Calu3 (cell line): ENCODE results near the gene MICALL2. TPM values are rescaled to one million over a fixed set of nuclear protein-coding genes. Genes with fewer than 3 reads are reported as not detected.

ENCODE experiments used
- BruUV-seq: library from RNA; stranded (reverse); fragments of 400-500 nt; replicated peaks from 2 replicates; lab custom pipeline; 2021; lab: Mats Ljungman, UMichigan
- CTCF ChIA-PET: fragments of 300-600 bp; sonication (Branson Sonifier 250); formaldehyde crosslinking; loops from one replicate; lab custom pipeline; 2022; ENCODE audit warnings: antibody characterized with exemption; lab: Charles Lee
- DNase-seq: peaks from one replicate; pipeline ENCODE4 v3.0.0; 2022
- H3K27ac Mint-ChIP-seq: one replicate; pipeline ENCODE4 v1.8.0; 2022; ENCODE audit warnings: mixed read lengths; ENCODE audit not compliant: unreplicated experiment
- H3K27me3 Mint-ChIP-seq: one replicate; pipeline ENCODE4 v1.8.0; 2022; ENCODE audit warnings: mixed read lengths; ENCODE audit not compliant: unreplicated experiment
- H3K36me3 Mint-ChIP-seq: one replicate; pipeline ENCODE4 v1.8.0; 2022; ENCODE audit warnings: mild to moderate bottlenecking, moderate library complexity, mixed read lengths; ENCODE audit not compliant: insufficient read depth, unreplicated experiment
- H3K4me1 Mint-ChIP-seq: one replicate; pipeline ENCODE4 v1.8.0; 2022; ENCODE audit warnings: mild to moderate bottlenecking, low read depth, mixed read lengths; ENCODE audit not compliant: unreplicated experiment
- H3K4me3 Mint-ChIP-seq: one replicate; pipeline ENCODE4 v1.8.0; 2022; ENCODE audit warnings: mild to moderate bottlenecking, low read depth, moderate library complexity, mixed read lengths; ENCODE audit not compliant: unreplicated experiment
- H3K9me3 Mint-ChIP-seq: one replicate; pipeline ENCODE4 v1.8.0; 2022; ENCODE audit warnings: low read depth, mixed read lengths; ENCODE audit not compliant: unreplicated experiment
- intact Hi-C: fragments of 100-400 bp; cut with micrococcal nuclease; formaldehyde crosslinking; loops from one replicate; pipeline ENCODE4 v1.10.0; 2022; ENCODE audit not compliant: unreplicated experiment
- total RNA-seq: library from RNA; stranded (reverse); gene quantifications from 2 replicates; pipeline ENCODE4 v1.2.3, GENCODE V29; 2022
- TF ChIP-seq, protein P1 (sequence below): fragments of 200-600 bp; IDR thresholded peaks from one replicate; pipeline ENCODE4 v1.8.0; 2022; ENCODE audit warnings: antibody characterized with exemption; ENCODE audit not compliant: unreplicated experiment

MICALL2 gene
- total RNA-seq, 1 experiment from 2014 or later, result 162 TPM

DNA sequence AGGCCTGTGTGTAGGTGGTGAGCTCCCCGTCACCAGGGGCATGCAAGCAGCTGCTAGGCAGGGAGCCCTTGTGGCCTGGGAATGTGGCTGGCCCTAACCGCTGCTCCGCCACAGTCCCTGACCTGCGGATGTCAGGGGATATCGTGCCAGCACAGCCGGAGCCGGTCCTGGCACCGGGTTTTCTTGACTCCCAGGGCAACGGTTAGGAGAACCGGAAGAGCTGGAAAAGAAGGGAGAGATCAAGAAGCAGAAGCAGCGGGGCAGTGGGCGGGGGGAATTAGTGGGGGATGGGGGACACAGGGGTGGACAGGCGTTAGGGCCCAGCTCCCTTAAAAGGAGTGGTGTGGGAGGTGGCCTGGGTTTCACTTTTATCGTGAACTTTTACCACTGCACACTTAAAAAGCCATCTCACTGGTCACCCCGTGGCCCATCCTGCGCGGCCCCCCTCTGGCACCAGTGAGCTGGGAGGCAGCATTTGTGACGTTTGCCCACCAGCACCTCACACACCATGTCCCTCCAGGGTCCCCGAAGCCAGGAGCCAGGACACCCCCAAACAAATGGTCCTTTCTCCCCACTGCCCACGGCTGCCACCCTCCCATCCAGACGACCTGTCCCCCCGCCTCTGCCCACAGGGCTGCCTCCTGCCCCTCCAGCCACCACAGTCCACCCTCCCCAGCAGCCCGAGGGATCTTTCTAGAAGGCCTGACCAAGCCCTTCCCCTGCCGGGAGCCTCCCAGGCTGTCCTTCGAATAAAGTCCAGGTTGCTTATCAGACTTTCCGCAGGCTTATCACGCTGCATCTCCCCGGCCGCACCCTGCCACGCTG, 1.8 kb upstream of the MICALL2 start:
- Mint-ChIP-seq H3K9me3 (no peaks in the 10 kb centered on the region), H3K36me3 (peaks cover 67% of the 10 kb centered on the region), H3K27me3 (no peaks in the 10 kb centered on the region), H3K4me3 (peak overlapping the region; percentile 0), H3K27ac (peak overlapping the region; percentile 7), H3K4me1 (peaks cover 46% of the 10 kb centered on the region)
- TF ChIP-seq, protein P1, sequence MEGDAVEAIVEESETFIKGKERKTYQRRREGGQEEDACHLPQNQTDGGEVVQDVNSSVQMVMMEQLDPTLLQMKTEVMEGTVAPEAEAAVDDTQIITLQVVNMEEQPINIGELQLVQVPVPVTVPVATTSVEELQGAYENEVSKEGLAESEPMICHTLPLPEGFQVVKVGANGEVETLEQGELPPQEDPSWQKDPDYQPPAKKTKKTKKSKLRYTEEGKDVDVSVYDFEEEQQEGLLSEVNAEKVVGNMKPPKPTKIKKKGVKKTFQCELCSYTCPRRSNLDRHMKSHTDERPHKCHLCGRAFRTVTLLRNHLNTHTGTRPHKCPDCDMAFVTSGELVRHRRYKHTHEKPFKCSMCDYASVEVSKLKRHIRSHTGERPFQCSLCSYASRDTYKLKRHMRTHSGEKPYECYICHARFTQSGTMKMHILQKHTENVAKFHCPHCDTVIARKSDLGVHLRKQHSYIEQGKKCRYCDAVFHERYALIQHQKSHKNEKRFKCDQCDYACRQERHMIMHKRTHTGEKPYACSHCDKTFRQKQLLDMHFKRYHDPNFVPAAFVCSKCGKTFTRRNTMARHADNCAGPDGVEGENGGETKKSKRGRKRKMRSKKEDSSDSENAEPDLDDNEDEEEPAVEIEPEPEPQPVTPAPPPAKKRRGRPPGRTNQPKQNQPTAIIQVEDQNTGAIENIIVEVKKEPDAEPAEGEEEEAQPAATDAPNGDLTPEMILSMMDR, result no peak
- intact Hi-C loops, result no loop called here
- BruUV-seq, result no TSS peak
- DNase-seq, result peak; percentile 69
- CTCF ChIA-PET, result interaction anchor here (0.7 to 1.9 kb wide), 4 partner anchors 13 to 29 kb away, joined by 3 to 11 read pairs (median 3); no protein-coding TSS in a partner anchor

DNA sequence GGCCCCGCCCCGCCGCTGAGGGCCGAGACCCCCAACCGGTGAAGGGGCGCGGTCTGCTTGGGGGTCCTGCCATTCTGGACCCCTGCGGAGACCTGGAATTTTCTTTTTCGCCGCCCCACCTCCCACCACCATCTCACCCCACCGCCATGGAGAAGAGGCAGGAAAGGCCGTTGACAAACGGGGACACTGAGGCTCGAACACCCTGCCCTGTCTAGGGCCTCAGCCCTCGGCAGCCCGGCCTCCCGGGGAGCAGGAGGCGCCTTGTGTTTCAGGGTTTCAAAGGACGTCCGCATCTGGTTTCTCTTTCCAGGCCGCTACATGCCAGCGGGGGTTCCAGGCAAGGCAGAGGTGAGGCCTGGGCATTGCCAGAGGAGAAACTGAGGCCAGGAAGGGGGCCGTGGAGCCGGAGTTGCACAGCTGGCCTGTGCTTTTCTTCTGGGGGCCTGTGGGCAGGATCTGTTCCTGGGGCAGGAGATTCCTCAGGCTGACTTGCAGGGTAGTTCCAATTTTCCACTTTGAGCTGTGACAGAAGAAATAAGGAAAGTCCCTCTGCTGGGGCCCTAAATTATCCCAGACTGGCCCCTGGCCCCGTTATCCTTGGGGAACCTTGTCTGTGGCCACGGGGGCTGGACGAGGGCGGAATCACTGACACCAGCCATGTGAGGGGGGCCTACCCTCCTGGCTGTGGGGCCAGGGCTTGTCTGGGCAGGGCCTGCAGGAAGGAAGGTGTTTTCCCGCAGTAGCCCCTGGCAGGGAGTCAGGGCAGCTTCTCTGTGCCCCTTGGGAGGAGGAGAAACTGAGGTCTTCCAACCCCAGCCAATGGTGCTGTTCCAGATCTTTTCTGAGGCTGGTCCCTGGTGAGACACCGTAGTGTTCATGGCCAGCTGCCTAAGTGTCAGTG, 900 bp upstream of the MICALL2 start:
- H3K27ac Mint-ChIP-seq, result peak overlapping the region; percentile 7
- peak; percentile 27 for DNase-seq
- no TSS peak for BruUV-seq
- CTCF ChIA-PET, result interaction anchor here (0.7 to 1.9 kb wide), 6 partner anchors 12 to 34 kb away, joined by 3 to 11 read pairs (median 3); no protein-coding TSS in a partner anchor
- no peaks in the 10 kb centered on the region for H3K9me3 Mint-ChIP-seq
- H3K36me3 Mint-ChIP-seq, result peaks cover 73% of the 10 kb centered on the region
- H3K27me3 Mint-ChIP-seq, result no peaks in the 10 kb centered on the region
- H3K4me3 Mint-ChIP-seq, result peak overlapping the region; percentile 83
- intact Hi-C loops, result no loop called here
- TF ChIP-seq, protein P1, result no peak
- H3K4me1 Mint-ChIP-seq, result peaks cover 55% of the 10 kb centered on the region

DNA sequence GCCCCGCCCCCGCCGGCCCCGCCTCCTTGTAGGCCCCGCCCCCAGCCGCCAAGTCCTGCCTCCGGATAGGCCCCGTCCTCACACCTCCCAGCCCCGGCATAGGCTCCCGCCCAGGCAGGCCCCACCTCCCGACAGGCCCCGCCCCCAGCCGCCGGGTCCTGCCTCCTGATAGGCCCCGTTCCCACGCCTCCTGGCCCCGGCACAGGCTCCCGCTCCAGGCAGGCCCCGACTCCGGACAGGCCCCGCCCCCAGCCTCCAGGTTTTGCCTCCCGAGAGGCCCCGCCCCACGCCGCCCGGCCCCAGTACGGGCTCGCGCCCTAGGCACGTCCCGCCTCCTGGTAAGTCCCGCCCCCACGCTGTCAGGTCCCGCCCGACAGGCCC, 232 bp upstream of the MICALL2 start:
- CTCF ChIA-PET, result interaction anchor here (0.7 to 1.1 kb wide), 3 partner anchors 11 to 35 kb away, joined by 3 to 8 read pairs (median 3); no protein-coding TSS in a partner anchor
- Mint-ChIP-seq H3K27ac (no peak overlapping the region), H3K9me3 (no peaks in the 10 kb centered on the region), H3K27me3 (no peaks in the 10 kb centered on the region), H3K4me3 (peak overlapping the region; percentile 83), H3K4me1 (peaks cover 56% of the 10 kb centered on the region), H3K36me3 (peaks cover 79% of the 10 kb centered on the region)
- TF ChIP-seq, protein P1, result no peak
- DNase-seq, result peak; percentile 100
- BruUV-seq, result no TSS peak
- intact Hi-C loops, result no loop called here

DNA sequence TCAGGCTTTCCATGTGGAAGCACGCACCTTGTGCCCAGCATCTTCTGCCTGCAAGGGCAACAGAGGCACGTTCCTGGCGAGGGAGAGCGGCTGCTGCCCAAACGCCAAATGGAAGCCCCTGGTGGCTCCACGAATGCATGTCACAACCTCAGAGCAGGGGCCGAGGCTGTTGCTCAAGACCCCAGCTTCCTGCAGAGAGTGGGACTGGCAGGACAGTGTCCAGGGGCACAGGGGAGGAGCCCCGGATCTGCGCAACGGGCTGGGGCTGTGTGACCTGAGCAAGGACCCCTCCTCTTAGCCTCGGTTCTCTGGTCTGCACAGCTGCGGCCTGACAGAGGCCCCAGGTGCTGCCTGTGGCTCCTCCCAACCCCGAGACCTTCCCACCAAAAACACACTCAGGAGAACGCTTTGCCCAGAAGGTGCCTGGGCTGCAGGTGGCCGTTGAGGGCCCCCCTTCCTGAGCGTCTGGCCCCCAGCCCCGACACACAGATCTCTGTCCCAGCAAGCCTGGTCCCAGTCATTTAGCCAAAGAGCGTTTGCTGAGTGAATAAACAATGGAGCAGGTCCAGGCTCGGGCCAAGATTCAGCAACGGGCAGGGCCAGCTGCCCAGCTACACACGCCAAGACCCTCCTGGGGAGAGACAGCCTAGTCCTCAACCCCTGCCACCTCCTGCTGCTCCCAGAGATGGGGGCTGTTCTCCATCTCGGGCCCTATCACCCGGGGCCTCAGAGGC, 1.2 kb downstream of the MICALL2 start:
- BruUV-seq, result no TSS peak
- CTCF ChIA-PET, result interaction anchor here (0.5 to 2.1 kb wide), 6 partner anchors 16 to 301 kb away, joined by 3 to 8 read pairs (median 4); no protein-coding TSS in a partner anchor
- Mint-ChIP-seq H3K36me3 (peaks cover 93% of the 10 kb centered on the region), H3K27me3 (no peaks in the 10 kb centered on the region), H3K4me1 (peaks cover 68% of the 10 kb centered on the region), H3K27ac (peak overlapping the region; percentile 15), H3K4me3 (peak overlapping the region; percentile 83), H3K9me3 (no peaks in the 10 kb centered on the region)
- TF ChIP-seq, protein P1, result no peak
- peak; percentile 49 for DNase-seq
- intact Hi-C loops, result no loop called here
